GM10266 (cell line): Measurements from ENCODE around the gene SORT1.
"Not testable (repeated sequence)": the region's sequence is repeated elsewhere in the genome, so short reads cannot be mapped to it uniquely, and the experiment has no call there.

Experiments
- DNase-seq: peaks from one replicate; pipeline ENCODE4 v3.0.0; 2012; ENCODE audit errors: extremely low spot score
- CTCF ChIP-seq: IDR thresholded peaks from 2 replicates; pipeline ENCODE4 v1.5.1; 2012; ENCODE audit warnings: mild to moderate bottlenecking, low read depth; ENCODE audit not compliant: control insufficient read depth, insufficient read depth; ENCODE audit errors: missing control alignments

Gene SORT1

GRCh38 chr1:109295712-109296415 is 101.9 kb downstream of the SORT1 start:
- DNase-seq, result no peak
- TF ChIP-seq CTCF, result no peak

GRCh38 chr1:109294481-109294880 is 103.2 kb downstream of the SORT1 start:
- no peak for DNase-seq
- TF ChIP-seq CTCF, result no peak

GRCh38 chr1:109293026-109293425 is 104.7 kb downstream of the SORT1 start:
- DNase-seq, result no peak

GRCh38 chr1:109292364-109292763 is 105.4 kb downstream of the SORT1 start:
- TF ChIP-seq CTCF, result no peak
- DNase-seq, result no peak

More at GRCh38 chr1:109293026-109293425, 104.7 kb downstream of the SORT1 start:
- no peak for TF ChIP-seq CTCF

- TF ChIP-seq CTCF, result no peak
- no peak for DNase-seq
Observed at GRCh38 chr1:109290998-109291397, 106.7 kb downstream of the SORT1 start.

- TF ChIP-seq CTCF, result no peak
Observed at GRCh38 chr1:109290137-109290536, 107.6 kb downstream of the SORT1 start.

DNA sequence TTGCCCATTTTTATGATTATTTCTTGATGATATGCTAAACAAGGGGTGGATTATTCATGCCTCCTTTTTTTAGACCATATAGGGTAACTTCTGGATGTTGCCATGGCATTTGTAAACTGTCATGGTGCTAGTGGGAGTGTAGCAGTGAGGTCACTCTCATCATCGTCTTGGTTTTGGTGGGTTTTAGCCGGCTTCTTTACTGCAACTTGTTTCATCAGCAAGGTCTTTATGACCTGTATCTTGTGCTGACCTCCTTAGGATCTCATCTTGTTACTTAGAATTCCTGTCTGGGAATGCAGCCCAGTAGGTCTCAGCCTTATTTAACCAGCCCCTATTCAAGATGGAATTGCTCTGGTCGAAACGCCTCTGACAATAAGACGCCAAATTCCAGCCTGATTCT is 111.0 kb downstream of the SORT1 start:
- DNase-seq, result not testable (repeated sequence)

More at GRCh38 chr1:109290137-109290536, 107.6 kb downstream of the SORT1 start:
- DNase-seq, result no peak
